ENCODE measurements around the gene EBNA1BP2.
A peak's percentile ranks its signal among the peaks of the same experiment; 100 is the strongest.

Gene EBNA1BP2, protein sequence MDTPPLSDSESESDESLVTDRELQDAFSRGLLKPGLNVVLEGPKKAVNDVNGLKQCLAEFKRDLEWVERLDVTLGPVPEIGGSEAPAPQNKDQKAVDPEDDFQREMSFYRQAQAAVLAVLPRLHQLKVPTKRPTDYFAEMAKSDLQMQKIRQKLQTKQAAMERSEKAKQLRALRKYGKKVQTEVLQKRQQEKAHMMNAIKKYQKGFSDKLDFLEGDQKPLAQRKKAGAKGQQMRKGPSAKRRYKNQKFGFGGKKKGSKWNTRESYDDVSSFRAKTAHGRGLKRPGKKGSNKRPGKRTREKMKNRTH

DNA sequence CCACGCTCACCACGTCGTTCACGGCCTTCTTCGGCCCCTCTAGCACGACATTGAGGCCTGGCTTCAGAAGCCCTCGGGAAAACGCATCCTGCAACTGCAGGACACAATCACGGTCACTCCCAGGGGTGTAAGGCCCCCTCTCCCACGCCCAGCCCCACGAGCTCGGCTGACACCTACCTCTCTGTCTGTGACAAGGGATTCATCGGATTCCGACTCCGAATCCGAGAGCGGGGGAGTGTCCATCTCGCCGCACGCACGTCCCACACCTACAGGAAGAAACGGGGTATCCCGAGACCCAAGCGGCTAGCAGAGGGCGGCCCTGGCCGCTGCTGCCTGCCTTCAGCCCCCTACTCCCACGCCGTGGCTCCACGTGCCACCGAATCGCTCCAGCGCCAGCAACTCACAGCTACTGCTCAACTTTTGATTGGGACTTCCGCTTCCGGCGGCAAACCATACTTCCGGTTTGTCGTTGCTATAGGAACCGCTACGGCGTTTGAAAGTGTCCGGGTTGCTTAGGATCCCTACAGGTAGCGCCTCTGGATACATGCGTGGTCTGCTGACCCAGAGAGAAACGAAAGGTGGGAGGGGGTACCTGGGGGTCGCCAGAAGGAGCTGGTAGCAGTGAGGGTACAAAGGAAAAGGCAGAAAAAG, at the start of gene EBNA1BP2, which contains the start of gene CFAP57:
Gene EBNA1BP2, minus strand, starts transcription at position 415 of the 651 bp plus-strand sequence. Its CDS starts 172 bp downstream, at position 243.
Gene CFAP57, plus strand, starts transcription at position 455 of the 651 bp plus-strand sequence. CDS start 424 bp downstream, outside the sequence.
- Histone ChIP-seq H3F3A (ENCODE audit: insufficient read depth, low read length) (no peaks in the 10 kb centered on the region), H3K4me3 (ENCODE audit: low read length) (peak within 1 kb of the TSS; percentile 99), H3K36me3 (replicated peaks; ENCODE audit: insufficient read depth, low read length) (peaks cover 18% of the 10 kb centered on the region; the same call in 1 of the 2 replicates), H3K9ac (ENCODE audit: low read length) (peak within 1 kb of the TSS; percentile 87), H4K20me1 (ENCODE audit: insufficient read depth, low read length) (no peaks in the 10 kb centered on the region), H3K79me2 (ENCODE audit: low read length) (peaks cover 36% of the 10 kb centered on the region), H3K9me2 (replicated peaks; ENCODE audit: insufficient read depth, low read length) (no peaks in the 10 kb centered on the region), H3K4me2 (ENCODE audit: low read depth, low read length) (peak within 1 kb of the TSS; percentile 98), H3K27me3 (replicated peaks; ENCODE audit: insufficient read depth, low read length) (no peaks in the 10 kb centered on the region), H3K27ac (ENCODE audit: low read length) (peak within 1 kb of the TSS; percentile 11; the same call in 1 of the 2 replicates), H2AFZ (ENCODE audit: low read length) (peak within 1 kb of the TSS; percentile 93), H3K4me1 (ENCODE audit: low read length) (peaks cover 15% of the 10 kb centered on the region), H3K9me3 (replicated peaks; ENCODE audit: insufficient read depth, low read length) (no peaks in the 10 kb centered on the region)
- peak; percentile 95 for DNase-seq
- TF ChIP-seq EZH2phosphoT487 (IDR thresholded peaks at IDR 0.05; ENCODE audit: low read length) (no peak), EZH2 (optimal IDR thresholded peaks at IDR 0.05; ENCODE audit: low read depth, low read length) (no peak)
- TF ChIP-seq, protein P1, sequence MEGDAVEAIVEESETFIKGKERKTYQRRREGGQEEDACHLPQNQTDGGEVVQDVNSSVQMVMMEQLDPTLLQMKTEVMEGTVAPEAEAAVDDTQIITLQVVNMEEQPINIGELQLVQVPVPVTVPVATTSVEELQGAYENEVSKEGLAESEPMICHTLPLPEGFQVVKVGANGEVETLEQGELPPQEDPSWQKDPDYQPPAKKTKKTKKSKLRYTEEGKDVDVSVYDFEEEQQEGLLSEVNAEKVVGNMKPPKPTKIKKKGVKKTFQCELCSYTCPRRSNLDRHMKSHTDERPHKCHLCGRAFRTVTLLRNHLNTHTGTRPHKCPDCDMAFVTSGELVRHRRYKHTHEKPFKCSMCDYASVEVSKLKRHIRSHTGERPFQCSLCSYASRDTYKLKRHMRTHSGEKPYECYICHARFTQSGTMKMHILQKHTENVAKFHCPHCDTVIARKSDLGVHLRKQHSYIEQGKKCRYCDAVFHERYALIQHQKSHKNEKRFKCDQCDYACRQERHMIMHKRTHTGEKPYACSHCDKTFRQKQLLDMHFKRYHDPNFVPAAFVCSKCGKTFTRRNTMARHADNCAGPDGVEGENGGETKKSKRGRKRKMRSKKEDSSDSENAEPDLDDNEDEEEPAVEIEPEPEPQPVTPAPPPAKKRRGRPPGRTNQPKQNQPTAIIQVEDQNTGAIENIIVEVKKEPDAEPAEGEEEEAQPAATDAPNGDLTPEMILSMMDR (IDR thresholded peaks at IDR 0.05; ENCODE audit: low read length), result no peak

DNA sequence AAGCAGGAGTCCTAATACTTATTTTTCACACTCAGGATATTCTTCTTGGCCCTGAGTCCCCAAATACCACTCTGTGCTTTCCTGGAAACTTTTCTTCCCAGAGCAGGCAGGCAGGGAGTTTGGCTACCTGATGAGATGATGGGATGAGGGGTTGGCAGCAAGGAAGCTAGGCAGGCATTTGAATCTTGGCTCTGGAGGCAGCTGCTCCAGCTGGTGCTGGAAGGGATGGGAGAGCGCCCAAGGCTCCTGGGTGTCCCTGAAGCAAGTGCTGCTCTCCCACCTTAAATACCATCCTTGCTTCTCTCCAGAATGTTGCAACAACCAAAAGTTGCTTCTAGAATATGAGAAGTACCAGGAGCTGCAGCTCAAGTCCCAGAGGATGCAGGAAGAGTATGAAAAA, 49.7 kb upstream of the EBNA1BP2 start:
- H3K4me2 ChIP-seq (ENCODE audit: low read depth, low read length), result peak overlapping the region; percentile 35; the same call in 1 of the 2 replicates
- H2AFZ ChIP-seq (ENCODE audit: low read length), result peak overlapping the region; percentile 10; the same call in 1 of the 2 replicates

GRCh38 chr1:43220905-43221778, 49.1 kb upstream of the EBNA1BP2 start:
- no peaks in the 10 kb centered on the region for H3K36me3 ChIP-seq (replicated peaks; ENCODE audit: insufficient read depth, low read length)
- H3F3A ChIP-seq (ENCODE audit: insufficient read depth, low read length), result no peaks in the 10 kb centered on the region
- no peak overlapping the region for H3K4me3 ChIP-seq (ENCODE audit: low read length)
- H3K9ac ChIP-seq (ENCODE audit: low read length), result no peak overlapping the region
- H3K27ac ChIP-seq (ENCODE audit: low read length), result peak overlapping the region; percentile 45; the same call in 1 of the 2 replicates
- H2AFZ ChIP-seq (ENCODE audit: low read length), result peak overlapping the region; percentile 10; the same call in 1 of the 2 replicates
- TF ChIP-seq EZH2phosphoT487 (IDR thresholded peaks at IDR 0.05; ENCODE audit: low read length) (no peak), EZH2 (optimal IDR thresholded peaks at IDR 0.05; ENCODE audit: low read depth, low read length) (no peak)
- TF ChIP-seq, protein P1 (IDR thresholded peaks at IDR 0.05; ENCODE audit: low read length), result no peak
- peak overlapping the region; percentile 35; the same call in 1 of the 2 replicates for H3K4me2 ChIP-seq (ENCODE audit: low read depth, low read length)
- H4K20me1 ChIP-seq (ENCODE audit: insufficient read depth, low read length), result no peaks in the 10 kb centered on the region
- H3K27me3 ChIP-seq (replicated peaks; ENCODE audit: insufficient read depth, low read length), result no peaks in the 10 kb centered on the region
- no peaks in the 10 kb centered on the region for H3K9me3 ChIP-seq (replicated peaks; ENCODE audit: insufficient read depth, low read length)
- no peaks in the 10 kb centered on the region for H3K79me2 ChIP-seq (ENCODE audit: low read length)
- DNase-seq, result peak; percentile 28
- peaks cover 15% of the 10 kb centered on the region; the same call in 1 of the 2 replicates for H3K4me1 ChIP-seq (ENCODE audit: low read length)
- H3K9me2 ChIP-seq (replicated peaks; ENCODE audit: insufficient read depth, low read length), result no peaks in the 10 kb centered on the region

More for the DNA sequence above, 49.7 kb upstream of the EBNA1BP2 start:
- H3K4me1 ChIP-seq (ENCODE audit: low read length), result peaks cover 15% of the 10 kb centered on the region; the same call in 1 of the 2 replicates
- H3K79me2 ChIP-seq (ENCODE audit: low read length), result no peaks in the 10 kb centered on the region
- H4K20me1 ChIP-seq (ENCODE audit: insufficient read depth, low read length), result no peaks in the 10 kb centered on the region
- no peaks in the 10 kb centered on the region for H3K27me3 ChIP-seq (replicated peaks; ENCODE audit: insufficient read depth, low read length)
- H3F3A ChIP-seq (ENCODE audit: insufficient read depth, low read length), result no peaks in the 10 kb centered on the region
- peak overlapping the region; percentile 45; the same call in 1 of the 2 replicates for H3K27ac ChIP-seq (ENCODE audit: low read length)
- H3K36me3 ChIP-seq (replicated peaks; ENCODE audit: insufficient read depth, low read length), result no peaks in the 10 kb centered on the region
- no peaks in the 10 kb centered on the region for H3K9me2 ChIP-seq (replicated peaks; ENCODE audit: insufficient read depth, low read length)
- TF ChIP-seq, protein P1 (IDR thresholded peaks at IDR 0.05; ENCODE audit: low read length), result no peak
- TF ChIP-seq EZH2 (optimal IDR thresholded peaks at IDR 0.05; ENCODE audit: low read depth, low read length) (no peak), EZH2phosphoT487 (IDR thresholded peaks at IDR 0.05; ENCODE audit: low read length) (no peak)
- DNase-seq, result no peak
- no peak overlapping the region for H3K4me3 ChIP-seq (ENCODE audit: low read length)
- no peak overlapping the region for H3K9ac ChIP-seq (ENCODE audit: low read length)
- no peaks in the 10 kb centered on the region for H3K9me3 ChIP-seq (replicated peaks; ENCODE audit: insufficient read depth, low read length)
